GM19452 (cell line): ENCODE data around the gene NDUFB4.

Source experiments
- ATAC-seq: cut with Tn5 transposase; IDR thresholded peaks from one replicate; pipeline ENCODE4 v1.9.1; 2021; ENCODE audit not compliant: unreplicated experiment

NDUFB4 gene

DNA sequence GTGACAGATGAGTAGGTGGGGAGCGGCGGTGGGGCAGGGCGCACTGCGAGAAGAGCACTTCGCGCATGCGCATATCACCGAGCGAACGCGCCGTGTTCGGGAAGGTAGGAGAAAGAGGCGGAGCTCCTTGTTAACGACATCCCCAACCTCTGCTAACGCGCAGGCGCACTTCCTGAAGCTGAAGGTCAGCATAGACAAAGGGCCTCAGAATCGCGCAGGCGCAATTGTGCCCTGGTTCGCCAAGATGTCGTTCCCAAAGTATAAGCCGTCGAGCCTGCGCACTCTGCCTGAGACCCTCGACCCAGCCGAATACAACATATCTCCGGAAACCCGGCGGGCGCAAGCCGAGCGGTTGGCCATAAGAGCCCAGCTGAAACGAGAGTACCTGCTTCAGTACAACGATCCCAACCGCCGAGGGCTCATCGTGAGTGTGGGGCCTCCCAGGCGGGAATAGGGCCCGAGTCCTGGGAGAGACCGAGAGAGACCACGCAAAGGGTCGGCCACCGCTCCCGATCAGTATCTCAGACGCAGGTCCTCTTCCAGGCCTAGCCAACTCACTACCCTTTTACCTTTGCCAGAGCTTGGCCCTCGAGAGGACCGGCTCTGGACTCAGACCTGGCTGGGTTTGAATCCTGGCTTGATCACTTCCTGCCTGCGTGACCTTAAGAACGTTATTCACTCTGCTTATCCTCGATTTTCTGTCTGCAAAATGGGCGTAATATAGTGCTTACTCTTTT is at the start of gene NDUFB4:
Gene NDUFB4, plus strand, starts transcription at position 221 of the 737 bp plus-strand sequence. Its CDS starts 24 bp downstream, at position 245.
- peak; percentile 95 for ATAC-seq

DNA sequence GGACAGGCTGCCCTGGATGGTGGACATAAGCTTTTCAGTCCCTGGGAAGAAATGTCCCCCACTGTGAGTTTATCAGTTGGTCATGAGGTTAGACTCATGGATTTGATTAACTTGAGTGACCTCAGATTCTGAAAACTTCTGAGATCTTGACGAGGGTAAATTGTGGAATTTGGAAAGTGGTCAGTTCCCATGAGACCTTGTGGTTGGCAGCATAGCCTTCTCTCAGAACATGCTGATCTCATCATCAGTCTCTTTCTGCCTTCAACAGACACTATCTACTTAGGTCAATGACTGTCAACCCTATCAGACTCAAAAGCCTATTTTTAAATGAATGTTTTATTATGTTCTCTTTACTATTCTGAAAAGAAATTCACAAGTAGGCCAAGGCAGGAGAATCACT is 45.6 kb upstream of the NDUFB4 start:
- no peak for ATAC-seq

- no peak for ATAC-seq
These were observed 43.7 kb upstream of the NDUFB4 start for GRCh38 chr3:120552184-120553172.

GRCh38 chr3:120554812-120555606 is 41.1 kb upstream of the NDUFB4 start:
- ATAC-seq, result no peak

GRCh38 chr3:120555657-120556509 is 40.3 kb upstream of the NDUFB4 start:
- no peak for ATAC-seq

DNA sequence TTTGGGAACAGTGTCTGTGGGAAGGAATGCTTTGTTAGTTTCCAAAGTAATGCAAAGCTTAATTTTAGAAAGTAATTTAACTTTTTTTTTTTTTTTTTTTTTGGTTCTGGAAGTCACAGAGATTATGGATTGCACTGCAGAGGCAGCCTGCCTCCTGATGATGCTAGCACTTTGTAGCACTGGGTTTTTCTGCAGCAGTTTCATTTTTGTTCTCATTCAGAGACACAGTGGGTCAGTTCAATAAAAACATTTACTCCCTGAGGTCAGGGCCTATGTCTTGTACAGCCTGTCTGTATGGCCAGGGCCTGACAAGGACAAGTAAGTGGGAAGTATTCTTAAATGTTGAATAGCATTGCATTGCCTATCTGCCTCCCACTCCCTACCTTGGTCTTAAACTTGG is 39.0 kb upstream of the NDUFB4 start:
- ATAC-seq, result no peak

- peak; percentile 86 for ATAC-seq
These were observed 37.3 kb upstream of the NDUFB4 start for GRCh38 chr3:120558771-120559241.

DNA sequence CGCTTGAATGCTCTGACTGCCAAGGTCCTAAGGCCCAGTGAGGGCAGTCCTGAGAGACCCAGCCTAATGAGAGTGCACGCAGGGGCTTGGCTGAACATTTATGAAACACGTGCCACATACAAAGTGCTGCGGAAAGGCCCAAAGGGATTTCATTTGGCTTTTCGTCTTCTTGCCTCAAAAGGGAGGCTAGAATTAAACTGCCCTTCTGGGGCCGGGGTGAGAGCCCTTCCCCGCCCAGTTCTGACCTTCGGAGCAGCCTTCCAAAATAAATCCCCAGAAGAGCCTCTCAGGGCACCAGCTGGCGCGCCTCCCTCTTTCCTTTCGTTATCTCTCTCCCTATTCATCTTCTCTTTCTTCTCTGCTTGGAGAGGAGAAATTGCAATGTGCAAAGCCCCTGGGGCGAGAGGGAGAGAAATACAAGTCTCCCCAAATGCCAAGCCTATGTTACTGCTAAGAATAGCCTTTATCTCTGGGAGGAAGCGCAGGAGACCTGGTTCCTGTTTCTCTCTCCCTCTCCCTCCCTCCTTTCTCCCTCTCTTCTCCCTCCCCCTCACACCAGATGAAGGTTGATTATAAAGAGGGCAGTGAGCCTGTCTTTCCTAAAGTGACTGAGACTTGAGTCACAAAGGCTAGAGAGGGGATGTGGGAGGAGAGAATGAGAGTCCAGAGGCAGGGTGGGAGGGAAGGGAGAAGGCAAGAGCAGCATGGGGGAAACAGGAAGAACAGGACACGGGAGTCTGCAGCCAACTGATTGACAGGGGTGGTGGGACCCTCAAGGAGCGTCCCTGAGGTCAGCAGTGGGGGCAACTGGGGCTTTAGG is 36.7 kb upstream of the NDUFB4 start:
- ATAC-seq, result peak; percentile 34

- no peak for ATAC-seq
These were observed 35.6 kb upstream of the NDUFB4 start for GRCh38 chr3:120560304-120561250.

DNA sequence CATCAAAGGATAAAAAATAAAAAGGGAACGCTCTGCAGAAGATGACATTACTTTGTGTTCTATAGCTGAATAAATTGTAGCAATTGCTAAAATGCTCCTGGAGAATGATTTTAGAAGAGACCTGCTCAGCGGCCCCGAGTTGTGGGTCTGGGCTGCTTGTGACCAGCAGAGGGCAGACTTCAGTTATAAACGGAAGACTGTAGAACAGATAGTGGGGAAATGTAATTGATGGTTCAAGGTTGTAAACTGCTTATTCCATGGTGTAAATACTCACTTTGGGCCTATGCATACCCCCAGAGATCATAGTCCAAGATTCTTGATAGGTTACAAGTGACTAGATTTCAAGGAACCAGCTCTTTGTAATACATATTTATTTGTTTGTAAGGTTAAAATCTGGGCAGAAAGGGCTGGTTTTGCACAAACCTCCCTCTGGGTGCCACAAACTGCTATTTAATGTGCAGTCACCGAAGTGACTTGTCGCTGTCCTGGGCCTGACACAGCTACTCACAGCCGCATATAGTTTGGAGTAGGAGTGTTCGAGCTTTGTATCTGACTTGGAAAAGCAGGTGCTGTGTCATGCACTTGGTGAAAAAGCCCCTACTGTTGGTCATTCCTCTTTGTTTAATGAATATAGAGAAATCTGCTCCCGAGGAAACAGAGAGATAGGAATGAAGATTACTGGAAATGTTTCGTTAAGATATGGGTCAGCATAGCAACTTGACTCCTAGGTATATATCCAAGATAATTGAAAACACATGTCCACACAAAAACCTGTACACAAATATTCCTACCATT is 34.7 kb upstream of the NDUFB4 start:
- ATAC-seq, result peak; percentile 58

DNA sequence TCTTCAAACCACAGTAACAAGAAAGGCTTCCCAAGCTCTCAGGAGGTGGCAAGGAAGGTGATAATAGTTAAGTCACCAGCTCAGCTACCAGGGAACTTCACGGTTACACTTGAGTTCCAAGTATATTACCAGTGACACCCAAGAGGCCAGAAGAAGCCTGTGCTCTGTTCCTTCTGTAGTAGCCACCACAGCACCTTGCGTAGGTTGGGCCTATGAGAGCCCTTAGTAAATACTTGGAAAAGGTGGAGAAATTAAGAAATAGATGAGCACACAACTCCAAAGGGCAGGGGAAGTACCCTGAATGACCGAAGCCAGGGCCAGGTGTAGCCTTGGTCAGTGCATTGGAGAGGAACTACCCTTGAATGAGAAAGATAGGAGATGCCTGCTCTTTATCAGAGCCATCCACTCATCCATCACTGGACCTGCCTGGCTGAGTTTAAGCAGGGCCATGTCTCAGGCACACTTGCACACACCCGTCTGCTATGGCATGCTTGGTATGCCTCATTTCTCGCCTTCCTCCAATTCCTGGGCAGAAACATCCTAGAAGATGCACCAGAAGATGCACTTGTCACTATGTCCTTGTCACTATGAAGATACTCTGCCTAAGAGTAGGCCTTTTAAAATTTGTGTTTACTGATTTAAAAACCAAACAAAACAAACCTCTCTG is 32.6 kb upstream of the NDUFB4 start:
- ATAC-seq, result no peak

- ATAC-seq, result no peak
These were observed 29.7 kb upstream of the NDUFB4 start for GRCh38 chr3:120566243-120566975.

GRCh38 chr3:120567370-120568201 is 28.6 kb upstream of the NDUFB4 start:
- no peak for ATAC-seq

- ATAC-seq, result no peak
These were observed 28.0 kb upstream of the NDUFB4 start for GRCh38 chr3:120568202-120568531.

DNA sequence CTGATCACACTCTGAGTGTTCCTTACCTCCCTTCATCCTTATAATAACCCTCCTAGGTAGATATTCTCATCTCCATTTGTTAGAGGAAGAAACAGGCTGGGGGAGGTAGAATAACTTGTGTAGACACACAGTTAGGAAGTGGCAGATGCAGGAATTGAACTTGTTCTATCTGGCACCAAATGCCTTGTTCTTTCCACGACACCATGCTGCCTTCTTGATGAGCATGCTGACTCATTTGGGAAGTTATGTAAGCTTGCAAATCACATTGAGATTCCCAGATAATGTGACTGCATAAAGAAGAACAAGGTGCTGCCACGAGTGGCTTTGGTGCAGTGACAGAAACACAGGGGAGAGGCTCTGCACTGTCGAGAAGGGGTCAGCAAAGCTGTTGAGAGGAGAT is 27.5 kb upstream of the NDUFB4 start:
- no peak for ATAC-seq
